K562 (cell line): ENCODE results near the gene PNCK. TPM values are rescaled to one million over a fixed set of nuclear protein-coding genes. Genes with fewer than 3 reads are reported as not detected.

ENCODE experiments used
- ATAC-seq: fragments of 200-7000 bp; cut with Tn5 transposase; 3 replicates; pipeline ENCODE4 v1.9.1; 2020; ENCODE audit warnings: moderate library complexity
- BruUV-seq: library from RNA; stranded (reverse); fragments of 400-500 nt; replicated peaks from 2 replicates; lab custom pipeline; 2021; lab: Mats Ljungman, UMichigan
- CTCF ChIA-PET: fragments of 300-600 bp; formaldehyde crosslinking; extraction: SDS; loops from one replicate; lab custom pipeline; 2021; ENCODE audit warnings: low intra/inter-chr PET ratio; lab: Yijun Ruan, JAX
- POLR2A ChIA-PET: fragments of 300-600, 350-650 bp; sonication (Branson Sonifier 250); formaldehyde crosslinking; extraction: SDS; loops from one replicate; lab custom pipeline; 2021; ENCODE audit warnings: antibody characterized with exemption, inconsistent platforms; lab: Yijun Ruan, JAX
- DNase-seq, 4 experiments: peaks; one replicate each; pipeline versions ENCODE4 v3.0.0 to v3.0.0-alpha.2; 2011 to 2018; ENCODE audit warnings: low spot score in 3 of 4, mixed read lengths in 3 of 4; ENCODE audit errors: extremely low read depth in 1 of 4
- FAIRE-seq: peaks from 2 replicates; lab custom pipeline; 2011; peaks lifted over from hg19 to GRCh38; lab: Jason Lieb, UNC
- H2AFZ ChIP-seq: 2 replicates; pipeline ENCODE4 v1.6.0; 2011; ENCODE audit warnings: low read depth, low read length, control low read depth, inconsistent platforms
- H3K27ac ChIP-seq: fragments of 200-600 bp; 3 replicates; pipeline ENCODE4 v1.8.0; 2011; ENCODE audit warnings: low read depth, mild to moderate bottlenecking, control low read depth, inconsistent platforms, low read length, moderate library complexity, mixed read lengths; ENCODE audit errors: extremely low read depth
- H3K27me3 ChIP-seq, 2 experiments: fragments of 300-600 bp in 1 of 2; 2 replicates in 1 of 2; 3 replicates in 1 of 2; pipeline versions ENCODE4 v1.6.0 to v1.8.0; 2011; ENCODE audit warnings: inconsistent platforms in 2 of 2, low read length in 2 of 2, mild to moderate bottlenecking in 1 of 2, mixed read lengths in 1 of 2, moderate library complexity in 1 of 2; ENCODE audit not compliant: control insufficient read depth in 2 of 2, insufficient read depth in 2 of 2
- H3K36me3 ChIP-seq: fragments of 300-600 bp; 3 replicates; pipeline ENCODE4 v1.8.0; 2011; ENCODE audit warnings: mild to moderate bottlenecking, low read length, inconsistent platforms; ENCODE audit not compliant: control insufficient read depth, insufficient read depth
- H3K4me1 ChIP-seq, 2 experiments: fragments of 200-600 bp in 1 of 2; replicated peaks in 1 of 2; 2 replicates in 1 of 2; 3 replicates in 1 of 2; pipeline versions ENCODE4 v1.5.1 to v1.8.0; 2011; ENCODE audit warnings: inconsistent platforms in 2 of 2, low read length in 2 of 2, mild to moderate bottlenecking in 1 of 2, mixed read lengths in 1 of 2, moderate library complexity in 1 of 2; ENCODE audit not compliant: control insufficient read depth in 2 of 2, insufficient read depth in 2 of 2
- H3K4me2 ChIP-seq: 2 replicates; pipeline ENCODE4 v1.6.1; 2011; ENCODE audit warnings: low read length, control low read depth, inconsistent platforms, mixed read lengths; ENCODE audit not compliant: insufficient read depth
- H3K4me3 ChIP-seq: fragments of 200-600 bp; sonication (generic), shearing (Covaris generic); 2 replicates; pipeline ENCODE4 v1.5.1; 2016; ENCODE audit warnings: control low read depth, inconsistent platforms
- H3K79me2 ChIP-seq: fragments of 200-600 bp; 3 replicates; pipeline ENCODE4 v1.8.0; 2011; ENCODE audit warnings: low read length, inconsistent platforms; ENCODE audit not compliant: control insufficient read depth, insufficient read depth
- H3K9ac ChIP-seq, 2 experiments: 2 replicates each; pipeline versions ENCODE4 v1.6.0 to v1.6.1; 2011; ENCODE audit warnings: low read depth in 2 of 2, low read length in 2 of 2, control low read depth in 1 of 2, inconsistent platforms in 1 of 2, mild to moderate bottlenecking in 1 of 2, mixed read lengths in 1 of 2; ENCODE audit not compliant: insufficient read depth in 1 of 2
- H3K9me1 ChIP-seq: one replicate; pipeline ENCODE4 v1.6.0; 2011; ENCODE audit warnings: inconsistent platforms, mild to moderate bottlenecking, low read length, moderate library complexity; ENCODE audit not compliant: control insufficient read depth, insufficient read depth
- H3K9me3 ChIP-seq: replicated peaks from 2 replicates; pipeline ENCODE4 v1.5.1; 2011; ENCODE audit warnings: low read depth, low read length, inconsistent platforms; ENCODE audit not compliant: control insufficient read depth, insufficient read depth
- H4K20me1 ChIP-seq: replicated peaks from 2 replicates; pipeline ENCODE4 v1.6.1; 2011; ENCODE audit warnings: low read length, inconsistent platforms, mixed read lengths; ENCODE audit not compliant: control insufficient read depth, insufficient read depth
- ASH1L ChIP-seq: fragments of 450-650 bp; IDR thresholded peaks from 2 replicates; pipeline ENCODE4 v1.6.1; 2018; ENCODE audit warnings: borderline replicate concordance, mild to moderate bottlenecking, low read depth; ENCODE audit not compliant: partially characterized antibody
- CSDE1 ChIP-seq, 2 experiments: fragments of 450-650 bp; IDR thresholded peaks; 2 replicates each; pipeline ENCODE4 v1.6.1; 2016; ENCODE audit warnings: mild to moderate bottlenecking in 1 of 2
- HOXB6 ChIP-seq: fragments of 250-450 bp; sonication (Bioruptor Pico); IDR thresholded peaks from 2 replicates; pipeline ENCODE4 v1.5.1; 2022; ENCODE audit warnings: mild to moderate bottlenecking, borderline replicate concordance
- NR3C1 ChIP-seq: sonication (generic); formaldehyde crosslinking; IDR thresholded peaks from 2 replicates; pipeline ENCODE4 v1.8.1; 2022; ENCODE audit warnings: missing genetic modification reagents
- NUFIP1 ChIP-seq: fragments of 450-650 bp; IDR thresholded peaks from 2 replicates; pipeline ENCODE4 v1.6.1; 2018; ENCODE audit not compliant: partially characterized antibody
- RBM39 ChIP-seq: fragments of 200-400 bp; formaldehyde crosslinking; optimal IDR thresholded peaks from 2 replicates; pipeline ENCODE3; 2018; ENCODE audit warnings: low read depth, low read length
- RUNX1 ChIP-seq: sonication (generic); IDR thresholded peaks from 2 replicates; pipeline ENCODE4 v1.6.1; 2016; ENCODE audit warnings: antibody characterized with exemption, low read depth
- TCF7 ChIP-seq: sonication (generic); IDR thresholded peaks from 2 replicates; pipeline ENCODE4 v1.6.1; 2016; ENCODE audit warnings: antibody characterized with exemption, borderline replicate concordance
- TFAP4 ChIP-seq: sonication (generic); formaldehyde crosslinking; IDR thresholded peaks from 2 replicates; pipeline ENCODE4 v1.8.0; 2022; ENCODE audit warnings: missing genetic modification reagents, mild to moderate bottlenecking, moderate library complexity, borderline replicate concordance
- ZHX1 ChIP-seq: fragments of 150-350 bp; conservative IDR thresholded peaks from 2 replicates; pipeline ENCODE4 v1.6.1; 2014; ENCODE audit warnings: low read length
- ZMIZ1 ChIP-seq, 2 experiments: fragments of 150-350 bp in 1 of 2; IDR thresholded peaks; 2 replicates each; pipeline ENCODE4 v1.6.1; 2012 to 2016; ENCODE audit warnings: low read depth in 2 of 2, low read length in 2 of 2, mild to moderate bottlenecking in 1 of 2, moderate library complexity in 1 of 2
- ZNF263 ChIP-seq: sonication (generic); formaldehyde crosslinking; IDR thresholded peaks from 2 replicates; pipeline ENCODE4 v1.8.0; 2022; ENCODE audit warnings: mild to moderate bottlenecking, missing genetic modification reagents, borderline replicate concordance
- WGBS: fragments of 100-300 bp; shearing (Covaris generic); methylation state at CpG from one replicate; pipeline ENCODE4 v1.1.6; 2016; ENCODE audit warnings: low coverage, mixed read lengths; ENCODE audit not compliant: insufficient coverage; ENCODE audit errors: missing lambda C conversion rate; 5-methylcytosine and 5-hydroxymethylcytosine counted together
- in situ Hi-C: fragments of 300-500 bp; cut with MboI; formaldehyde crosslinking; loops from 4 replicates; pipeline ENCODE4 v1.15.0; 2018; ENCODE audit warnings: inconsistent platforms, mixed read lengths
- intact Hi-C: fragments of 100-400 bp; cut with micrococcal nuclease; formaldehyde crosslinking; loops from 2 replicates; pipeline ENCODE4 v1.14.2; 2022
- polyA plus RNA-seq, 8 experiments: library from polyadenylated mRNA; depleted of rRNA in 4 of 8; stranded (reverse) in 5 of 8; unstranded in 3 of 8; fragments of >200 nt; fragmentation: Nextera tagmentation in 2 of 8; fragmentation: Illumina TruSeq in 1 of 8; extraction: Ambion mirVana in 2 of 8; extraction: Trizol in 1 of 8; gene quantifications; 2 replicates each; pipeline versions ENCODE4 v1.2.1 to v1.2.3, GENCODE V29; 2011 to 2014; ENCODE audit warnings: inconsistent platforms in 1 of 8, missing spikeins in 1 of 8
- total RNA-seq, 7 experiments: library from RNA; depleted of rRNA in 6 of 7; stranded (reverse); fragments of >200 nt in 6 of 7; fragmentation: Illumina TruSeq in 2 of 7; extraction: Trizol in 2 of 7; gene quantifications; 2 replicates each; pipeline versions ENCODE4 v1.2.1 to v1.2.3, GENCODE V29; 2011 to 2021; ENCODE audit warnings: low replicate concordance in 1 of 7

Gene PNCK
- total and polyA plus RNA-seq, 9 of the 15 experiments (the other 6 are each of a cell fraction or from before 2014, with no cell fraction given) = 0.13 to 7.5 (median 1.2) TPM; not detected in 1

- Histone ChIP-seq H3K4me1 (peaks cover 16 to 85% of the 10 kb centered on the region in 2 experiments; a peak in 4 of 5 replicates), H3K9me1 (peaks cover 4% of the 10 kb centered on the region), H3K27me3 (no peaks in the 10 kb centered on the region), H3K4me3 (peak overlapping the region; percentile 39), H3K4me2 (peak overlapping the region; percentile 82), H3K36me3 (peaks cover 46% of the 10 kb centered on the region; the same call in 1 of the 3 replicates), H3K79me2 (peaks cover 37% of the 10 kb centered on the region), H3K27ac (peak overlapping the region; percentile 32; the same call in 1 of the 3 replicates), H2AFZ (no peak overlapping the region), H3K9ac (peak overlapping the region; percentile 60 to 90), H3K9me3 (no peaks in the 10 kb centered on the region), H4K20me1 (peaks cover 13% of the 10 kb centered on the region)
- FAIRE-seq (peak; percentile 15), ATAC-seq (peak; percentile 70), DNase-seq (peak; percentile 56 to 79 (median 64))
- POLR2A ChIA-PET = interaction anchor here (0.8 kb wide), 1 partner anchor 19 kb away, joined by 4 read pairs; no protein-coding TSS in a partner anchor
- WGBS = 37% methylated on average over 13 of the region's 19 CpGs
- in situ Hi-C loops (no loop called here), intact Hi-C loops (no loop called here)
- BruUV-seq = TSS peak; percentile 48
- CTCF ChIA-PET = no interaction called here
- TF ChIP-seq ASH1L (no peak), ZNF263 (no peak), ZMIZ1 (IDR thresholded peaks at IDR 0.05; ENCODE audit: low read depth in 2 of 2, low read length in 2 of 2) (no peak), TFAP4 (CRISPR knock-in tag) (peak; percentile 61; the same call in 1 of the 2 replicates), RBM39 (no peak), NUFIP1 (no peak), RUNX1 (no peak), TCF7 (no peak), NR3C1 (CRISPR knock-in tag) (no peak), ZHX1 (no peak), HOXB6 (CRISPR knock-in tag) (no peak), CSDE1 (IDR thresholded peaks at IDR 0.05) (no peak)
Measured at GRCh38 chrX:153689654-153690465, 16.2 kb upstream of the PNCK start.
